ENCODE data around the gene TMEM131L.

Gene TMEM131L

DNA sequence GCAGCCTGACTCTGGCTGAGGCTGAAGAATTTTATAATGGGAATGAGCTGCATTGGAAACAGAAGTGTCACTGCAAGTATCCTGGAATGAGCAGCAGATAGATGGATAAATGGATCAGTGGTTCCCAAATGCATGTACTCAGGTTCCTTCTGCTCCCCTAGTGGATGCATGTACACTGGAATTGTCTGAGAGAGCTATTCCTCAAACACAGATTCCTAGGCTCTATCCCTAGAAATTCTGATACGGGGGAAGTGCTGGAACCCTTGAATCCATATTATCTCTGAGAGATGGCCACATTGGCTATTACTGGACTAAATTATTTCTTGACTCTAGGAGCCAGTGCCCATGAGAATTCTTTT lies 64.8 kb downstream of the TMEM131L start:
- H3K4me3 ChIP-seq (replicated peaks in 1 of 2; ENCODE audit: low read depth in 2 of 2, low read length in 2 of 2) = no peak overlapping the region
- DNase-seq (ENCODE audit: low read depth in 2 of 2) = no peak

DNA sequence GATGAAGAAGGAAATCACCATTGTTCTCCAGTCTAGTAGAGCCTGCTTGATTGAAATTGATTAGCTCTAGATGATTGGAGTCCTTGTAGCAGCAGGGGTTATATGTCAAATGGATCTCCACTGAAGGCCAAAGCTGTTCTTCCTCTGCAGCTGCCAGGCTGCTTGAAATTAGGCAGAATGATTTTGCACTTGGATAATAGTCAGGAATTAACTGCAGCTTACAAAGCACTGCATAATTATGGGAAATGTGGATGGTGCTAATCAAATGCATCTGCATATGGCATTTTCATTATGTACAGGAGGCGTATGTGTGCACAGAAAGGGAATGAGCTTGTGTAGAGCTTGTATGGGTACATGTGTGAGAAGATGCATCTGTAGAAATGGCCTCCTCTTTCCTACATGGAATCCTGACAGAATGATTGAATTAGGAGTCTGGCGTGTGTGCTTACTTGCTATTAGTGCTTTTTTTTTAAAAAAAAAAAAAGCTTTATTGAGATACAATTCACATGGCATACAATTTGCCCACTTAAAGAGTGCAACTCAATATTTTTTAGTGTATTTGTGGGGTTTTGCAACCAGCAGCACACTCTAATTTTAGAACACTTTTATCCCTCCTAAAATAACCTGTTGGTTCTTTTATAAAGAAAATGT lies 65.9 kb downstream of the TMEM131L start:
- TF ChIP-seq, protein P1, sequence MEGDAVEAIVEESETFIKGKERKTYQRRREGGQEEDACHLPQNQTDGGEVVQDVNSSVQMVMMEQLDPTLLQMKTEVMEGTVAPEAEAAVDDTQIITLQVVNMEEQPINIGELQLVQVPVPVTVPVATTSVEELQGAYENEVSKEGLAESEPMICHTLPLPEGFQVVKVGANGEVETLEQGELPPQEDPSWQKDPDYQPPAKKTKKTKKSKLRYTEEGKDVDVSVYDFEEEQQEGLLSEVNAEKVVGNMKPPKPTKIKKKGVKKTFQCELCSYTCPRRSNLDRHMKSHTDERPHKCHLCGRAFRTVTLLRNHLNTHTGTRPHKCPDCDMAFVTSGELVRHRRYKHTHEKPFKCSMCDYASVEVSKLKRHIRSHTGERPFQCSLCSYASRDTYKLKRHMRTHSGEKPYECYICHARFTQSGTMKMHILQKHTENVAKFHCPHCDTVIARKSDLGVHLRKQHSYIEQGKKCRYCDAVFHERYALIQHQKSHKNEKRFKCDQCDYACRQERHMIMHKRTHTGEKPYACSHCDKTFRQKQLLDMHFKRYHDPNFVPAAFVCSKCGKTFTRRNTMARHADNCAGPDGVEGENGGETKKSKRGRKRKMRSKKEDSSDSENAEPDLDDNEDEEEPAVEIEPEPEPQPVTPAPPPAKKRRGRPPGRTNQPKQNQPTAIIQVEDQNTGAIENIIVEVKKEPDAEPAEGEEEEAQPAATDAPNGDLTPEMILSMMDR (IDR thresholded peaks at IDR 0.05; ENCODE audit: low read depth, low read length) = no peak
- DNase-seq (ENCODE audit: low read depth in 2 of 2) = no peak
- no peak overlapping the region for H3K4me3 ChIP-seq (replicated peaks in 1 of 2; ENCODE audit: low read depth in 2 of 2, low read length in 2 of 2)

More for the DNA sequence above, 64.8 kb downstream of the TMEM131L start:
- TF ChIP-seq, protein P1 (IDR thresholded peaks at IDR 0.05; ENCODE audit: low read depth, low read length) = no peak

DNA sequence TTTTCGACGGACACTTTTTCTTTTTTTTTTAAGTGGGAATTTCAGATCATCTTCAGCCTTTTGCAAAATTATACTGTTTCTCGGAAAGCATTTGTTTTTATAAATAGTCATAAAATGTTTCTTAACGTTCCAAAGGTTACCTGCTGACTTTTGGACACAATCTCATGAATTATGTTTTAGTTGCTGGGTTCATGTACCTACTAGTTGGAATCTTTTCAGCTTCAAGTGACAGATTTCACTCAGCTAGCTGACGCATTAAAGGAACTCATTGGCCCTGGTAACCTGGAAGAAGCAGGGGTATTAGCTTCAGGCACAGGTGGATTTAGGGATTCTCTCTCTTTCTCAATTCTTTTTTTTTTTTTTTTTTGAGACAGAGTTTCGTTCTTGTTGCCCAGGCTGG lies 66.5 kb downstream of the TMEM131L start:
- no peak overlapping the region for H3K4me3 ChIP-seq (replicated peaks in 1 of 2; ENCODE audit: low read depth in 2 of 2, low read length in 2 of 2)
- no peak for DNase-seq (ENCODE audit: low read depth in 2 of 2)
- TF ChIP-seq, protein P1 (IDR thresholded peaks at IDR 0.05; ENCODE audit: low read depth, low read length) = no peak

DNA sequence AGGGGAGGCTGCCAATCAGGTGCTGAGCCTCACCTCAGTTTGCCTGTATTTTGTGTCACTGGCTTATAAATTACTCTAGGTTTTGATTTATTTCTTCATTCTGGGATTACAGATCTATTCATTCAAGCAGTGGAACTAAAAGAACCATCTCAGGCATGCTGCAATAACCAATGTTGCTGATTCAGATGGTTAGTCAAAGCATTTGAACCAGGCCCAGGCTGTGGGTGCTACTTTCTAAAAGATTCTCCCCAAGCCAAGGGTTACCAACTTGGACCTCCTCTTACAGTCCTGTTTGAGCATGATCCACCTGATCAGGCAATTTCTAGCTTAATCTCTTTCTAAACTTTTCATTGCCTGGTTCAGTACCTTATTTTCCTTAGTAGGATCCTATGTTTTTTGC lies 67.2 kb downstream of the TMEM131L start:
- DNase-seq (ENCODE audit: low read depth in 2 of 2) = no peak
- TF ChIP-seq, protein P1 (IDR thresholded peaks at IDR 0.05; ENCODE audit: low read depth, low read length) = no peak
- no peak overlapping the region for H3K4me3 ChIP-seq (replicated peaks in 1 of 2; ENCODE audit: low read depth in 2 of 2, low read length in 2 of 2)

DNA sequence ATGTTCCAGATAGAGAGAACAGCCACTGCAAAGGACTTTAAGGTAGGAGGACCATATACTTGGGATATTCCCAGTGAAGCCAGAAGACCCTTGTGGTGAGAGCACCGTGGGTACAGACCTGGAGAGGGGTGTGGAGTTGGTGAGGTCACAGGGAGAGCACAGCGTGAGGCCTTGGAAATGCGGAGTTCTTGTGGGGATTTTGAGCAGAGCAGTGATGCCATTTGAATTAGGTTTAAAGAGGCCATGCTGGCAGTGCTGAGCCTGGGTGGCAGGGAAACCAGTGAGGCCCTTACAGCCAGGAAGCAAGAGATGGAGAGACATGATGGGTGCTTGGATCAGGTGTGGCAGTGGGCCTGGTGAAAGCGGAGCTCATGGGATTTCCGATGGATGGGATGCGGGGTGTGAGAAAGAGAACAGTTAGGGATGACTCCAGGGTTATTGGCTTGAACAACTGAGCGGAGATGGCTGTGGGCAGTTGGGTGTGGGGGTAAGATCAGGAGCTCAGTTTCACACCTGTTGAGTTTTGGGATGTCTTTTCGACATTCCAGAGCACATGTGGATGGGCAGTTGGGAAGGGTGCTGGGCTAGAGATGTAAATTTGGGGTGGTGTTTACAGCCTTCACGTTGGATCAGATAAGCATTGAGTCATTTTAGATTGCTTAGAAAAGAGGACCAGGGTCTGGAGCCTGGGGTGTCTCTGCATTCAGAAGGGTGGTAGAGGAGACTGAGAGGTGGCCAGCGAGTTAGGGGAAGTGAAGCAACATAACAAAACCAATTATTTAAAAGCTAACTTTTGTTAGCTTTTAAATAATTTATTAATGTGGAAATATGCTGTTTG lies 68.9 kb downstream of the TMEM131L start:
- H3K4me3 ChIP-seq (replicated peaks in 1 of 2; ENCODE audit: low read depth in 2 of 2, low read length in 2 of 2) = no peak overlapping the region
- no peak for DNase-seq (ENCODE audit: low read depth in 2 of 2)

DNA sequence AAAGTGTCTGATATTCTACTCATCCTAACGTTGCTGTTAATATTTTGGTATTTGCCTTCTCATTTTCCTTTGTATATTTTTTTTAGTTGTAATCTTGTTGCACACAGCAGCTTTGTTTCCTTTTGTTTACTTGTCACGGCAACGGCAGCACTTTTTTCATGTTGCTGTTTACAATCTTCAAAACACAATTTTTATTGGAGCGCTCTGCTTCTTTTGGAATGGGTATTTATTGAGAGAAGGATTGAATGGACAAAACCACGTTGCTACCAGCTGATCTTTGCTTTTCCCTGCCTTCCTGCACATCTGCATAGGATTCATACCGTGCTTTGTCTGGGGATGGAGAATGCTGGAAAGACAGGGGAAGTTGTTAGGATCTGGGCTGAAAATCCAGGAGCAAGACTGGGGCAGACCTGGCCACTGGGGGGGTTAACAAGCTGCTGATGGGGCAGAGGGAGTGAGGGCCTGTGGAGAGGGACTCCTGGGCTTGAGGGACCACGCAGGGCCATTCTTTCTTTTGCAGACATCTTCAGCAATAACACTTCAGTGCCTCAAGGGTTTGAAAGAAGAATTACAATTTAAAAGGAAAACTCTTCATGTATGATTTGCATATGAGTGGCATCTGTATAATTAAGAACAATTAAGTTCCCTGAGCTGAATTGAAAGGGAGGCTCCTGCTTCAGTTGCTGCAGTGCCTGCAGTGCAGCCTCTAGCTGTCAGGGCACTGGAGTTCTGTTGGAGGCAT lies 69.8 kb downstream of the TMEM131L start:
- no peak overlapping the region for H3K4me3 ChIP-seq (replicated peaks in 1 of 2; ENCODE audit: low read depth in 2 of 2, low read length in 2 of 2)

More for the DNA sequence above, 68.9 kb downstream of the TMEM131L start:
- TF ChIP-seq, protein P1 (IDR thresholded peaks at IDR 0.05; ENCODE audit: low read depth, low read length) = no peak

More for the DNA sequence above, 69.8 kb downstream of the TMEM131L start:
- TF ChIP-seq, protein P1 (IDR thresholded peaks at IDR 0.05; ENCODE audit: low read depth, low read length) = no peak
- DNase-seq (ENCODE audit: low read depth in 2 of 2) = peak; percentile 36 to 44
